Keratinocyte (primary cell): ENCODE results near the gene TAS2R46.
"Not testable (repeated sequence)": the region's sequence is repeated elsewhere in the genome, so short reads cannot be mapped to it uniquely, and the experiment has no call there.

Experiments
- EZH2 ChIP-seq: IDR thresholded peaks from one replicate; pipeline ENCODE4 v1.6.1; 2012; ENCODE audit warnings: inconsistent platforms, mild to moderate bottlenecking, low read length, moderate library complexity
- TF ChIP-seq, protein P1 (sequence below), 3 experiments: IDR thresholded peaks in 1 of 3; conservative IDR thresholded peaks in 1 of 3; optimal IDR thresholded peaks in 1 of 3; 2 replicates in 2 of 3; 3 replicates in 1 of 3; pipeline versions ENCODE3 to v1.5.1; 2011; ENCODE audit warnings: low read length in 3 of 3, mild to moderate bottlenecking in 3 of 3, moderate library complexity in 2 of 3, control low read depth in 1 of 3, inconsistent platforms in 1 of 3; ENCODE audit not compliant: insufficient read depth in 2 of 3; ENCODE audit errors: extremely low read depth in 1 of 3

DNA sequence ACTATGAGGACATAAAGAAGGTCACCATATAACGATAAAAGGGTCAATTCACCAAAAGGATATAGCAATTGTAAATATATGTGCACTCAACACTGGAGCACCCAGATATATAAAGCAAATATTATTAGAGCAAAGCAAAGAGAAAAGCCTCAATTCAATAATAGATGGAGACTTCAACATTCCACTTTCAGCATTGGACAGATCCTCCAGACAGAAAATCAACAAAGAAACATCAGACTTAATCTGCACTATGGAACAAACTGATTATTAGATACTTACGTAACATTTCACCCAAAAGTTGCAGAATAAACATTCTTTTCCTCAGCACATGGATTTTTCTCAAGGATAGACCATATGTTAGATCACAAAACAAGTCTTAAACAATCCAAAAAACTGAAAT lies 20.7 kb downstream of the TAS2R46 start:
- TF ChIP-seq, protein P1, sequence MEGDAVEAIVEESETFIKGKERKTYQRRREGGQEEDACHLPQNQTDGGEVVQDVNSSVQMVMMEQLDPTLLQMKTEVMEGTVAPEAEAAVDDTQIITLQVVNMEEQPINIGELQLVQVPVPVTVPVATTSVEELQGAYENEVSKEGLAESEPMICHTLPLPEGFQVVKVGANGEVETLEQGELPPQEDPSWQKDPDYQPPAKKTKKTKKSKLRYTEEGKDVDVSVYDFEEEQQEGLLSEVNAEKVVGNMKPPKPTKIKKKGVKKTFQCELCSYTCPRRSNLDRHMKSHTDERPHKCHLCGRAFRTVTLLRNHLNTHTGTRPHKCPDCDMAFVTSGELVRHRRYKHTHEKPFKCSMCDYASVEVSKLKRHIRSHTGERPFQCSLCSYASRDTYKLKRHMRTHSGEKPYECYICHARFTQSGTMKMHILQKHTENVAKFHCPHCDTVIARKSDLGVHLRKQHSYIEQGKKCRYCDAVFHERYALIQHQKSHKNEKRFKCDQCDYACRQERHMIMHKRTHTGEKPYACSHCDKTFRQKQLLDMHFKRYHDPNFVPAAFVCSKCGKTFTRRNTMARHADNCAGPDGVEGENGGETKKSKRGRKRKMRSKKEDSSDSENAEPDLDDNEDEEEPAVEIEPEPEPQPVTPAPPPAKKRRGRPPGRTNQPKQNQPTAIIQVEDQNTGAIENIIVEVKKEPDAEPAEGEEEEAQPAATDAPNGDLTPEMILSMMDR (optimal IDR thresholded peaks at IDR 0.05 in 1 of 3, IDR thresholded peaks at IDR 0.05 in 1 of 3, conservative IDR thresholded peaks at IDR 0.05 in 1 of 3; ENCODE audit: extremely low read depth in 1 of 3, insufficient read depth in 2 of 3, low read length in 3 of 3): not testable (repeated sequence)
- TF ChIP-seq EZH2: not testable (repeated sequence)
